Activated T-cell treated with anti-CD3 and anti-CD28 coated beads, Interleukin-2, amount 50 U/mL, for 4 hours (primary cell): ENCODE results near the gene LMNTD2. TPM values are rescaled to one million over a fixed set of nuclear protein-coding genes. Genes with fewer than 3 reads are reported as not detected.
A peak's percentile ranks its signal among the peaks of the same experiment; 100 is the strongest.

Source experiments
- ATAC-seq, 2 donors: fragments of 200-7000 bp; cut with Tn5 transposase; one replicate each; pipeline ENCODE4 v1.10.0; 2021
- DNase-seq: peaks from one replicate; pipeline ENCODE4 v3.0.0-alpha.2; 2020
- H3K27me3 Mint-ChIP-seq: one replicate; pipeline ENCODE4 v1.8.0; 2021; ENCODE audit warnings: low read depth, mixed read lengths
- H3K36me3 Mint-ChIP-seq: one replicate; pipeline ENCODE4 v1.8.0; 2022; ENCODE audit warnings: mixed read lengths; ENCODE audit not compliant: insufficient read depth
- H3K4me1 Mint-ChIP-seq: one replicate; pipeline ENCODE4 v1.8.0; 2021; ENCODE audit warnings: low read depth, mixed read lengths
- H3K4me3 Mint-ChIP-seq: one replicate; pipeline ENCODE4 v1.8.0; 2021; ENCODE audit warnings: mild to moderate bottlenecking, moderate library complexity, mixed read lengths
- H3K9me3 Mint-ChIP-seq: one replicate; pipeline ENCODE4 v1.8.0; 2021; ENCODE audit warnings: mixed read lengths
- total RNA-seq, 3 donors: library from RNA; stranded (reverse); gene quantifications; one replicate each; pipeline ENCODE4 v1.2.1, GENCODE V29; 2021

LMNTD2 gene
- total RNA-seq, 3 donors from 2014 or later: 0.71 to 1.3 (median 1.1) TPM

- Mint-ChIP-seq H3K4me3 (no peak overlapping the region), H3K36me3 (peaks cover 24% of the 10 kb centered on the region), H3K9me3 (peaks cover 7% of the 10 kb centered on the region), H3K4me1 (peaks cover 5% of the 10 kb centered on the region), H3K27me3 (no peaks in the 10 kb centered on the region)
- no peak for ATAC-seq
- no peak for DNase-seq
These were observed 45.9 kb downstream of the LMNTD2 start for GRCh38 chr11:514606-515005.

GRCh38 chr11:512761-513595 lies 47.6 kb downstream of the LMNTD2 start:
- Mint-ChIP-seq H3K4me3 (no peak overlapping the region), H3K27me3 (no peaks in the 10 kb centered on the region), H3K4me1 (peaks cover 4% of the 10 kb centered on the region), H3K9me3 (peaks cover 7% of the 10 kb centered on the region), H3K36me3 (peaks cover 24% of the 10 kb centered on the region)
- no peak for DNase-seq
- no peak for ATAC-seq

GRCh38 chr11:508956-509355 lies 51.6 kb downstream of the LMNTD2 start:
- H3K36me3 Mint-ChIP-seq: peaks cover 18% of the 10 kb centered on the region
- H3K27me3 Mint-ChIP-seq: no peaks in the 10 kb centered on the region
- DNase-seq (no peak), ATAC-seq (no peak)
- no peaks in the 10 kb centered on the region for H3K9me3 Mint-ChIP-seq
- H3K4me3 Mint-ChIP-seq: peak overlapping the region; percentile 4
- peaks cover 18% of the 10 kb centered on the region for H3K4me1 Mint-ChIP-seq

- DNase-seq (no peak), ATAC-seq (no peak)
- Mint-ChIP-seq H3K36me3 (peaks cover 18% of the 10 kb centered on the region), H3K4me3 (peak overlapping the region; percentile 94), H3K27me3 (no peaks in the 10 kb centered on the region), H3K4me1 (peaks cover 24% of the 10 kb centered on the region), H3K9me3 (no peaks in the 10 kb centered on the region)
These were observed 52.6 kb downstream of the LMNTD2 start for GRCh38 chr11:507727-508515.

- H3K27me3 Mint-ChIP-seq: no peaks in the 10 kb centered on the region
- H3K9me3 Mint-ChIP-seq: no peaks in the 10 kb centered on the region
- ATAC-seq (peak; percentile 77 to 81), DNase-seq (peak; percentile 100)
- peak within 1 kb of the TSS; percentile 94 for H3K4me3 Mint-ChIP-seq
- H3K36me3 Mint-ChIP-seq: peaks cover 13% of the 10 kb centered on the region
- peaks cover 26% of the 10 kb centered on the region for H3K4me1 Mint-ChIP-seq
These were observed 53.4 kb downstream of the LMNTD2 start, which contains the start of gene RNH1 for GRCh38 chr11:506995-507726. TSS of gene RNH1 (minus strand) at chr11:507242. CDS start at chr11:502162, 5,080 bp downstream.

GRCh38 chr11:506238-506994 lies 54.1 kb downstream of the LMNTD2 start:
- peak; percentile 97 for DNase-seq
- H3K4me3 Mint-ChIP-seq: peak overlapping the region; percentile 94
- H3K36me3 Mint-ChIP-seq: peaks cover 10% of the 10 kb centered on the region
- H3K4me1 Mint-ChIP-seq: peaks cover 26% of the 10 kb centered on the region
- no peaks in the 10 kb centered on the region for H3K9me3 Mint-ChIP-seq
- H3K27me3 Mint-ChIP-seq: no peaks in the 10 kb centered on the region
- ATAC-seq: peak; percentile 78 to 81

GRCh38 chr11:504994-505344 lies 55.6 kb downstream of the LMNTD2 start:
- Mint-ChIP-seq H3K4me3 (peak overlapping the region; percentile 94), H3K36me3 (peaks cover 13% of the 10 kb centered on the region), H3K9me3 (no peaks in the 10 kb centered on the region), H3K27me3 (no peaks in the 10 kb centered on the region), H3K4me1 (peaks cover 25% of the 10 kb centered on the region)
- ATAC-seq: no peak
- DNase-seq: no peak

Other genes starting within 250 kb of the LMNTD2 start
- 100 to 1,000 TPM in 2 of 3 donors, 10 to 100 TPM in 1; 99.3 to 144 (median 120) TPM for gene IFITM1, start 246.7 kb downstream of the LMNTD2 start, total RNA-seq
- gene IFITM3, start 239.9 kb downstream of the LMNTD2 start, total RNA-seq: 10 to 100 TPM in 2 of 3 donors, 1 to 10 TPM in 1; 5.3 to 24.6 (median 20.4) TPM
- 1 to 10 TPM; 3.8 to 6.1 (median 5.5) TPM for gene B4GALNT4, start 191.2 kb downstream of the LMNTD2 start, total RNA-seq
- gene PKP3, start 166.5 kb downstream of the LMNTD2 start, total RNA-seq: under 1 TPM; 0.11 to 0.40 (median 0.16) TPM
- gene SIGIRR, start 145.7 kb downstream of the LMNTD2 start, total RNA-seq: 10 to 100 TPM; 26.7 to 29.3 (median 29.2) TPM
- gene ANO9, start 118.7 kb downstream of the LMNTD2 start, total RNA-seq: 10 to 100 TPM; 16.5 to 21.7 (median 20.4) TPM
- gene PTDSS2, start 110.5 kb downstream of the LMNTD2 start, total RNA-seq: 10 to 100 TPM; 25.7 to 30.9 (median 29.1) TPM
- gene RNH1, start 53.5 kb downstream of the LMNTD2 start, total RNA-seq: 100 to 1,000 TPM; 159 to 172 (median 160) TPM
- gene HRAS, start 25.2 kb downstream of the LMNTD2 start, total RNA-seq: 100 to 1,000 TPM in 1 of 3 donors, 10 to 100 TPM in 2; 92.2 to 108 (median 95.0) TPM
- gene LRRC56, start 23.2 kb downstream of the LMNTD2 start, total RNA-seq: 1 to 10 TPM; 1.4 to 2.7 (median 1.7) TPM
- gene RASSF7, start 232 bp upstream of the LMNTD2 start, total RNA-seq: 10 to 100 TPM; 15.1 to 17.4 (median 16.1) TPM
- gene PHRF1, start 15.7 kb upstream of the LMNTD2 start, total RNA-seq: 10 to 100 TPM; 57.7 to 59.2 (median 57.7) TPM
- 10 to 100 TPM; 16.3 to 26.7 (median 17.7) TPM for gene IRF7, start 55.2 kb upstream of the LMNTD2 start, total RNA-seq
- gene CDHR5, start 64.2 kb upstream of the LMNTD2 start, total RNA-seq: not detected
- not detected for gene SCT, start 66.4 kb upstream of the LMNTD2 start, total RNA-seq
- gene DRD4, start 76.5 kb upstream of the LMNTD2 start, total RNA-seq: under 1 TPM in 2 of 3 donors, not detected in 1; 0.13 to 0.28 TPM
- 10 to 100 TPM; 53.1 to 59.6 (median 54.5) TPM for gene DEAF1, start 134.5 kb upstream of the LMNTD2 start, total RNA-seq
- 1 to 10 TPM; 6.8 to 7.5 (median 7.0) TPM for gene TMEM80, start 135.1 kb upstream of the LMNTD2 start, total RNA-seq
- 10 to 100 TPM in 1 of 3 donors, 1 to 10 TPM in 2; 5.2 to 13.0 (median 7.0) TPM for gene EPS8L2, start 145.5 kb upstream of the LMNTD2 start, total RNA-seq
- gene TALDO1, start 186.7 kb upstream of the LMNTD2 start, total RNA-seq: 100 to 1,000 TPM; 281 to 316 (median 313) TPM
- gene GATD1, start 216.7 kb upstream of the LMNTD2 start, total RNA-seq: 10 to 100 TPM; 48.3 to 49.8 (median 49.7) TPM
- gene CEND1, start 229.4 kb upstream of the LMNTD2 start, total RNA-seq: 1 to 10 TPM; 1.6 to 1.8 (median 1.7) TPM
- gene SLC25A22, start 237.5 kb upstream of the LMNTD2 start, total RNA-seq: 100 to 1,000 TPM; 156 to 166 (median 161) TPM
- gene PIDD1, start 244.5 kb upstream of the LMNTD2 start, total RNA-seq: 10 to 100 TPM; 12.6 to 18.4 (median 17.5) TPM
- gene RPLP2, start 249.2 kb upstream of the LMNTD2 start, total RNA-seq: 1,000 to 10,000 TPM; 3,528 to 3,995 (median 3,711) TPM